GM19452 (cell line): ENCODE data around the gene NIBAN1.
"Not testable (repeated sequence)": the region's sequence is repeated elsewhere in the genome, so short reads cannot be mapped to it uniquely, and the experiment has no call there.

Source experiments
- ATAC-seq: cut with Tn5 transposase; IDR thresholded peaks from one replicate; pipeline ENCODE4 v1.9.1; 2021; ENCODE audit not compliant: unreplicated experiment

Gene NIBAN1, protein sequence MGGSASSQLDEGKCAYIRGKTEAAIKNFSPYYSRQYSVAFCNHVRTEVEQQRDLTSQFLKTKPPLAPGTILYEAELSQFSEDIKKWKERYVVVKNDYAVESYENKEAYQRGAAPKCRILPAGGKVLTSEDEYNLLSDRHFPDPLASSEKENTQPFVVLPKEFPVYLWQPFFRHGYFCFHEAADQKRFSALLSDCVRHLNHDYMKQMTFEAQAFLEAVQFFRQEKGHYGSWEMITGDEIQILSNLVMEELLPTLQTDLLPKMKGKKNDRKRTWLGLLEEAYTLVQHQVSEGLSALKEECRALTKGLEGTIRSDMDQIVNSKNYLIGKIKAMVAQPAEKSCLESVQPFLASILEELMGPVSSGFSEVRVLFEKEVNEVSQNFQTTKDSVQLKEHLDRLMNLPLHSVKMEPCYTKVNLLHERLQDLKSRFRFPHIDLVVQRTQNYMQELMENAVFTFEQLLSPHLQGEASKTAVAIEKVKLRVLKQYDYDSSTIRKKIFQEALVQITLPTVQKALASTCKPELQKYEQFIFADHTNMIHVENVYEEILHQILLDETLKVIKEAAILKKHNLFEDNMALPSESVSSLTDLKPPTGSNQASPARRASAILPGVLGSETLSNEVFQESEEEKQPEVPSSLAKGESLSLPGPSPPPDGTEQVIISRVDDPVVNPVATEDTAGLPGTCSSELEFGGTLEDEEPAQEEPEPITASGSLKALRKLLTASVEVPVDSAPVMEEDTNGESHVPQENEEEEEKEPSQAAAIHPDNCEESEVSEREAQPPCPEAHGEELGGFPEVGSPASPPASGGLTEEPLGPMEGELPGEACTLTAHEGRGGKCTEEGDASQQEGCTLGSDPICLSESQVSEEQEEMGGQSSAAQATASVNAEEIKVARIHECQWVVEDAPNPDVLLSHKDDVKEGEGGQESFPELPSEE

DNA sequence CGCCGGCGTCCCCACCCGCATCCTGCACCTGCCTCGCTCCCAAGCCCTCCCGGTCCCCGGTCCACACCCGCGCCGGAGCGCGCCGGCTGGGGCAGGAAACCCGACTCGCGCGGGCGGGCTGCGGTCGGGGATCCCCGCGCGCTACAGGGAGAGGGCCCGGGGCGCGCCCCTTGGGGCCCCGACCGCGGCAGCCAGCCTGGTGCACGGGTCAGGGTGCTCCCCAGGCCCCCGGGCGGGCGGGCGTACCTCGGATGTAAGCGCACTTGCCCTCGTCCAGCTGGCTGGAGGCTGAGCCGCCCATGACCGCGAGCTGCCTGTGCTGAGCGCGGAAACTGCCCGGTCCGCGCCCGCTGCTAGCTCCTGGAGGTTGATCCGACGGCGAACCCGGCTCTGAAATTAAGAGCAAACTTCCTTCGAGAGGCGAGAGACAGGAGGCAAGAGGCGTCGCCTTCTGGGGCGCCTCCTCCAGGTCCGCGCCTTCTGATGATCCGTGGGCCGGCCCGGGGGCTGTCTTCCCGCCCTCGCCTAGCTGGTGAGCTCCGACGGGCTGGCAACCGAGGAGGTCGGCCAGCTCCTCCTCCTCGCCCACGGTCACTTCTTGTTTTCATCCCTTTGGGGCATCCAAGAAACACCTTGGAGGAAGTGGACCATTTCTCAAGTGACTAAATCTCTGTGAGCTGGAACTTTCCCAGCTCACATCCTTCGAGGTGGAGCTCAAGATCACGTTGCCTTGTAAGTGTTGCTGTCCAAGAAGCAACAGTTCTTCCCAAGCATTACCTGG lies at the start of gene NIBAN1:
Gene NIBAN1, minus strand, starts transcription at position 453 of the 781 bp plus-strand sequence. Its CDS starts 152 bp downstream, at position 301.
- ATAC-seq: peak; percentile 66

DNA sequence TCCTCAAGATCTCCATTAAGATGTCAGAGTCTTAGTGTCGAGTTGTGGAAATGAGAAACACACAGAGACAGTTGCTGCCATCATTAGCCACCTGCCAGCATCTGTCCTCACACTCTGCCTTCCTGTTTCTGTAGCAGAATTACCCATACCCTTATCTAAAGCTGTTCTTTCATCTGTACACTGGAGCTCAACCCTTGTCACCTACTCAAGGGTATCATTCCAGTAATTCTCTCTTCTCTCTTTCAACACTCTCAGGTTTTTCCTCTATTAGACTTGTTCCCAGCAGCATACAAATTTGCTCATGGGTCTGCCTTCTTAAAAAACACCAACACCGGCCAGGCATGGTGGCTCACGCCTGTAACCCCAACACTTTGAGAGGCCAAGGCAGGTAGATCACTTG lies 43.7 kb upstream of the NIBAN1 start:
- ATAC-seq: no peak

DNA sequence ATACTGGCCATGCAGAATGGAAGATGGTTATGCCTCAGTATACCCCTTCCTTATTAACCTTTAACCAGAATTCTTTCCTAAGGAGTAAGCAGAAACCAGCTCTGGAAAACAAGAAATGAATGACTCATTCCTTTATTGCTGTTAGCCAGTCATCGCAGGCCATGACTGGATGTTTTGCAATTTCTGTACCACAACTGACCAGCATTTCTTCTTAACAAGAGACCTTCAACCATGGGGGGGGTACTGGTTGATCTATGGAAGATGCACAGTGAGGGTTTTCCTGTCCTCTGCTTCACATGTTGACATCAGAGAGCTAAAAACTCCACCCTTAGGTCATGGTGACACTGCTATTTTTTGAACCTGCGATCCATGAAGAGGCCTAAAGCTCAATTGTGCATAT lies 43.0 kb upstream of the NIBAN1 start:
- no peak for ATAC-seq

DNA sequence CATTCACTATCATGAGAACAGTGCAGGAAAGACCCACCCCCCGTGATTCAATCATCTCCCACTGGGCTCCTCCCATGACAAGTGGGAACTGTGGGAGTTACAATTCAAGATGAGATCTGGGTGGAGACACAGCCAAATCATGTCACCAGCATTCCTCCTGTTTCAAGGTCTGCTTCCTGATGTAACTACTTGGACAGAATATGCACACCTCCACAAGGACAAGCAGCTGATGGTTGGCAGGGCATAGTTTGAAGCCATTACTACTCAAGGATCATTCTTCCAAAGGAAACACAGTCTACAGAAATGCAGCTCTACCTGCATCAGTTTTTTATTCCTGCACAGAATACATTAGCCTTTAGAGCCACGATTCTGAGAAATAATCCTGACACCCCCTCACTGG lies 42.6 kb upstream of the NIBAN1 start:
- no peak for ATAC-seq

DNA sequence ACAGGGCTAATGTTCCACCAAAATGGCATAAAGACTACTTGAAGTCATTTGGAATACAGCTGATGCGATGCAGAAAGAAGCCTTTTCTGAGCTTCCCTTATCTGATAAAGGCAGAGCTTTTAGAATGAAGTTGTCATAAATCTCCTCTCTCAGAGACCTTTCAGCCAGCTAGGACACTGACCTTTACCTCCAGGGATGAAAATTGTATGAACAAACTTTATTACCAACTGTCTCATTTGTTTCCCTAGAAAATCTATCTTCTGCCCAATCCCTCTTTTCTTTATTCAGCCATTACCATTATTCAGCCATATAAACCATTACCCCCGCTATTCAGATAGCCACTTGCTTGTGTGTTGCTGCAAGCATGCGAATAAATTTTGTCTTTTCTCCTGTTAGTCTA lies 41.3 kb upstream of the NIBAN1 start:
- ATAC-seq: no peak

DNA sequence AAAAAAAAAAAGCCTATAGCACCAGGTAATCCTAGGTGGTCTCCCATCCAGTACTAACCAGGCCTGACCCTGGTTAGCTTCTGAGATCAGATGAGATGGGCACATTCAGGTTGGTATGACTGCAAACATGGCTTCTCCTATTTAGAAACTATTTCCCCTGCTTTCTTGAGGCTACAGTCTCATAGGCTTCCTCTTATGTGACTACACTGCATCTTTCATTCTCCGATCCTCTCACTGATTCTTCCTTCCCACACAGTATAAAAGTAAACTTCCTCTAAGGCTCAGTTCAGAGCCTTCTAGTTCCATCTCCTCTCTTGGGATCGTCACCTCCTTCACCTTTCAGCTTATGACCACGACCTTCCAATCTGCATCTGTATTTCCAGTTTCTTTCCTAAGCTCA lies 40.6 kb upstream of the NIBAN1 start:
- ATAC-seq: no peak

DNA sequence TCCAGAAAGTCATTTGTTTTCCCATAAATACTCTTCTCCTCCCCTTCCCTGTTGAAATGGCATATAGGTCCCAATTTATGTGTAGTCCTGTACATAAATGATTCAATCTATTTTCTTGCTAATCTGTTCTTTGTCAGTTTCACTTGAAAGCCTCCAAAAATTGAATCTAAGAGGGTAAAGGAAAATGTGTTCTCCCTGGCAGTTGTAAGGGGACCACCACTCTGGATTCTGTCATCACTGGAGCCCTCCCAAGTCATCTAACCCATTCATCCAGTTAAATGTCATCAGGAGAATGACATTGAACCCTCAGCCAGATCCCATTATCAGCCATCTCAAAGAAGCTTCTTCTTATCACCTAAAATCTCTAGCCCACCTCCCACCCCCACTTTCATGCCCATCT lies 36.1 kb upstream of the NIBAN1 start:
- no peak for ATAC-seq

DNA sequence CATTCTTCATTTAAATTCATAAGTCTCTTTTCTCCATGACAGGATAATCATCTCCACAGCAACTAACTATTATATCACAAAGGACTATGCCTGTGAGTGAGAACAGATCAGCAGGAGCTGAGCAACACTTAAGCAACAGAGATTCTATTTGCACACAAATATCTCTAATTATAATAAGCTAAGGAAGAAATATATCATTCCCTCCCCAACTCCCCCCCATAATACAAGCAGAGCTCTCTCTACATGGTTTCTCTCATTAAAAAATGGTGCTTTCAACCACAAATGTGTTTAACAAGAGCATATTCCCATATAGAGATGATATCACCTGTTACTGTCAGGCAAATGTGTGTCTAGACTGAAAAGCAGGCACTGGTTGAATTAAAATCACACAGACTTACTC lies 34.5 kb upstream of the NIBAN1 start:
- no peak for ATAC-seq

DNA sequence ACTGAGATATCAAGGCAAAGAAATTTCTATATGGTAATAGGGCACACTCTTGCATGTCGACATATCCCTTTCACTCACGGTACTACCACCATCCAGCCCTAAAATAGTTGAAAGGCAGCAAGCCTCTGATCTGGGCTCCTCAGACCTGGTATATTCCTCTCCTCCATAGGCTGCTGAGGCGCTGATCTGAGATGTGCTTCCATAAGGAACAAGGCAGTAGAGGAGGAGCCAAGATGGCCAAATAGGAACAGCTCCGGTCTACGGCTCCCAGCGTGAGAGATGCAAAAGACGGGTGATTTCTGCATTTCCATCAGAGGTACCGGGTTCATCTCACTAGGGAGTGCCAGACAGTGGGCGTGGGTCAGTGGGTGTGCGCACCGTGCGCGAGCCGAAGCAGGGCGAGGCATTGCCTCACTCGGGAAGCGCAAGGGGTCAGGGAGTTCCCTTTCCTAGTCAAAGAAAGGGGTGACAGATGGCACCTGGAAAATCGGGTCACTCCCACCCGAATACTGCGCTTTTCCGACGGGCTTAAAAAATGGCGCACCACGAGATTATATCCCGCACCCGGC lies 27.1 kb upstream of the NIBAN1 start:
- ATAC-seq: not testable (repeated sequence)

DNA sequence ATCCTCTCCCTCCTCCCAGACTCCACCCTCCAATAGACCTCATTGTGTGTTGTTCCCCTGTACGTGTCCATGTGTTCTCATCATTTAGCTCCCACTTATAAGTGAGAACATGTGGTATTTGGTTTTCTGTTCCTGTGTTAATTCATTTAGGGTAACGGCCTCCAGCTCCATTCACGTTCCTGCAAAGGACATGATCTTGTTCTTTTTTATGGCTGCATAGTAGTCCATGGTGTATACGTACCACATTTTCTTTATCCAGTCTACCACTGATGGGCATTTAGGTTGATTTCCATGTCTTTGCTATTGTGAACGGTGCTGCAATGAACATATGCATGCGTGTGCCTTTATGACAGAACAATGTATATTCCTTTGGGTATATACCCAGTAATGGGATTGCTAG lies 25.7 kb upstream of the NIBAN1 start:
- ATAC-seq: not testable (repeated sequence)

DNA sequence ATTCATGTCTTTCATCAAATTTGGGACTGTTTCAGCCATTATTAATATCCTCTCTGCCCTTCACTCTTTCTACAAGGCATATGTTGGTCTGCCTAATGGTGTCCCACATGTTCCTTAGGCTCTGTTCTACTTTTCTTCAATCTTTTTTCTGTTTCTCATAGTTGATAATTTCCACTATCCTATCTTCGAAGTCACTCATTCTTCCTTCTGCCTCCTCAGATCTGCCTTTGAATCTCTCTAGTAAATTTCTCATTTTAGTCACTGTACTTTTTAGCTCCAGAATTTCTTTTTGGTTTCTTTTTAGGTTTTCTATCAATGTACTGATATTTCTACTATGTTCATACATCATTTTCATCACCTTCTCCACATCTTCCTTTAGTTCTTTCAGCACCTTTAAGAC lies 20.0 kb upstream of the NIBAN1 start:
- no peak for ATAC-seq

DNA sequence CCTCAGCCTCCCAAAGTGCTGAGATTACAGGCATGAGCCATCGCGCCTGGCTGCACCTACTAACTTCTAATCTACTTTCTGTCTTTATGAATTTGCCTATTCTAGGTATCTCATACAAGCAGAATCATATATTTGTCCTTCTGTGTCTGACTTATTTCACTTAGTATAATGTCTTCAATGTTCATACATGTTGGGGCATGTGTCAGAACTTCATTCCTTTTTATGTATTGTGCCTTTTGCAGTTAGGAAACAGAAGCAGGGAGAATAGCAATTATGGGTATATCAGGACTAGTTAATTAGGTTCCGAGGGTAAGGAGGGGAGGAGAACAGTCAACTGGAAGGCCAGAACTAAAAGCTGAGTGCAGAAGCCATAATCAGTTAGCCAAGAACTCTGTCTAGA lies 18.0 kb upstream of the NIBAN1 start:
- no peak for ATAC-seq

DNA sequence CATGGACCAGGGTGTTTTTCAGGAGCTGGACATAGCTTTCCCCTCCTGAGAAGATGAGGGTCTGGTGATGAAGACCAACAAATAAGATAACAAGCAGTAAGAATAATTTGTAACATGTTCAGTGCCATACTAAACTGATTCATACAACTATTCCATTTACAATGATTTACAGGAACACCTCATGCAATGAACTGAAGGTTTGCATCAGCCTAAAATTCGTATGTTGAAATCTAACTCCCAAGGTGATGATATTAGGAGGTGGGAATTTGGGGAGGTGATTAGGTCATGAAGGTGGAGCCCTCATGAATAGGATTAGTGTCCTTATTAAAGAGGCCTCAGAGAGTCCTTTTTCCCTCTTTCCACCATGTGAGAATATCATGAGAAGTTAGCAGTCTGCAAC lies 15.9 kb upstream of the NIBAN1 start:
- no peak for ATAC-seq

DNA sequence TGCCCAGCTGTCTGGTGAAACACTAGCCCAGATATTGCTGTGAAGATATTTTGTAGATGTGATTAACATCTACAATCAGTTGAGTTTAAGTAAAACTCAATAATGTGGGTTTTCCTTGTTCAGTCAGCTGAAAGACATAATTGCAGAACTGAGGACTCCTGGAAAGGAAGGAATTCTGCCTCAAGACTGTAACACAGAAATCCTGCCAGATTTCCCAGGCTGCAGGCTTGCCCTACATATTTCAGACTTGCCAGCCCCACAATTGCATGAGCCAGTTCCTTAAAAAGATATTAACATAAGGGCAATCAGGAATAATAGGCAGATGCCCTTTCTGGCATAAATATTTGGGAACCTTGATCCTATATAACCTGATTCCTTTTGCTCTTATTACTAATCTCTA lies 14.2 kb upstream of the NIBAN1 start:
- no peak for ATAC-seq

DNA sequence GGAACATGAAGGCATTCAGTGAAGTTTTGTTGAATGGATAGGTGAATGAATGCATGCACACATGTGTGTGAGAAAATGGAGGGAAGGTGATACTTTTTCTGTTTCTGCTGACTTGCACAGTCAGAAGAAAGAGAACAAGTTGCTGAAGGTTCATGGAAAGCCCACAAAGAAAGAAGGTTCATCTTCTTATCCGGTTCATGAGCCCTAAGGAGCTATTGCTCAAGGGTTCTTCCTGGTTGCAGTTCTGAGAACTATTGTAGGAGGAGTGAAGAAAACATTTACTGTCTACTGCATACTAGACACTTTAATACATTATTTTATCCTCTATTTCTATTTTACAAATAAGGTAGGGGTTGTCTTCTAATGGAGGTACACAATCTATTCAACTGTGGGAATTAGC lies 13.4 kb upstream of the NIBAN1 start:
- no peak for ATAC-seq

DNA sequence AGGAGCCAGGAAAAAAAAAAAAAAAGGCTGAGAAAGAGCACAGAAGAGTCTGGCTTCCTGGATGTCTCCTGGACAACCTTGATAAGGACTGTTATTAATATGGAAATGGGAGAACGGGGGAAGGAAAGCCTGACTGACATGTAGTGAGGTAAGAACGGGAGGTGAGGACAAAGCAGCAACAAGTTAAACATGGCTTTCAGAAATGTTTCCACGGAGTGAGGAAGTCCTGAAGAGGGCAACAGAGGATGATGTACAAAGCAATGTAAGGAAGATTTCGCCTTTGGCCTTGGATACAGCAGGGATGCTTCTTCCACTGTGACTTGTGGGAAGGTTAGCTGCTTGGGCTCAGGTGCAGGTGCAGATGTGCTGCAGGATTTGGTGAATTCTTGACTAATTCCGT lies 11.9 kb upstream of the NIBAN1 start:
- no peak for ATAC-seq

DNA sequence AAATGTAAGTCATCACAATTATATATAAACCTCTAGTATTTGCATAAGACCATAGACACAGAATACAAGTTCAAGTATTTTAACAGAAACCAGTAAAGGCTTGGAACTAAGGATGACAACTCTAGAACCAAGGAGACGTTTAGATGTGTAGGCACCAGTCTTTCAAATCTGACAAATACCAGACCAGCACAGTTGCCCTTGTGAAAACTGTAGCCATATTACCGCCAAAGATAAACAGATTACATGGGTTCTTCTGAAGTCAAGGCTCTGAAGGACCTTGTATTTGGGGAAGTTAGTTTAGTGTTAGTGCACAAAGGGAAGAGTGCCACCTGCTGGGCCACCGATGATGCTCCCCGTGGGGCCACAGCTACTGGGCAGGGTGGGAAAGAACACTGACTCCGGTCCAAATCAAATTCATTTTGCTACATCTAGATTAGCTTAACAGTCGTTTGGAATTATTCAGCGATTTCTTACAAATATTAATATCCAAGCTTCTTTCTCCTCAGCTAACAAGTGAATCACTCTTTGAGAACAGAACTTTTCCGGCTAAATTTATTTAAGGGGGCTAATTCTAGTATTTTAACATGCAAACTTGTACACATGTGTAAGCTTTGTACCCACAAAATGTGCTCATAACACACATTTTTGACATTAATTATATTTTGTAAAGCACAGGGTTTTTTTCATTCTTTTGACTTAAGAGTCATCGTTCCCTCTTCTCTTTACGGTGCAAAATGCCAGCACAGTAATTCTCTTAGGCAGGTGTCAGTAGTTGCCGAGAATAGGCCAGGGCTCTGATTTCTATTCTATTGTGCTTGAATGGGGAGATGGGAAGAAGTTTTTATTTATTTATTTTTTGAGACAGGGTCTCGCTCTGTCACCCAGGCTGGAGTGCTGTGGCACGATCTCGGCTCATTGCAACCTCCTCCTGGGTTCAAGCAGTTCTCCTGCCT lies 8.0 kb upstream of the NIBAN1 start:
- peak; percentile 98 for ATAC-seq

DNA sequence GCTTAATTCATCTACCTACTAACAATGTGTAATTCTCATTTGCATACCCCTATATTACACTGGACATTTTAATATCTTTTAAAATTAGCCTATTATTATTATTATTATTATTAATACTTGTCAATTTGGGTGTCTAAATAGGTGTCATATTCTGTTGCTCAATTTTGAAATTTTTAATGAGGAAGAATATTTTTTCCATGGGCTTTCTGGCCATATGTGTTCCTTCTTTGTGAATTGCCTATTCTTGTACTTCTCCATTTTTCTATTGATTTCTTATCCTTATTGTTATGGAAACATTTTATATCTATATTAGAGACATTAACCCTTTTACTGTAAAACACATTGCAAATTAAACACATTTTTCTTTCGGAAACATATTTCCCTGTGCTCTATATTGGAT lies 6.4 kb upstream of the NIBAN1 start:
- ATAC-seq: no peak

DNA sequence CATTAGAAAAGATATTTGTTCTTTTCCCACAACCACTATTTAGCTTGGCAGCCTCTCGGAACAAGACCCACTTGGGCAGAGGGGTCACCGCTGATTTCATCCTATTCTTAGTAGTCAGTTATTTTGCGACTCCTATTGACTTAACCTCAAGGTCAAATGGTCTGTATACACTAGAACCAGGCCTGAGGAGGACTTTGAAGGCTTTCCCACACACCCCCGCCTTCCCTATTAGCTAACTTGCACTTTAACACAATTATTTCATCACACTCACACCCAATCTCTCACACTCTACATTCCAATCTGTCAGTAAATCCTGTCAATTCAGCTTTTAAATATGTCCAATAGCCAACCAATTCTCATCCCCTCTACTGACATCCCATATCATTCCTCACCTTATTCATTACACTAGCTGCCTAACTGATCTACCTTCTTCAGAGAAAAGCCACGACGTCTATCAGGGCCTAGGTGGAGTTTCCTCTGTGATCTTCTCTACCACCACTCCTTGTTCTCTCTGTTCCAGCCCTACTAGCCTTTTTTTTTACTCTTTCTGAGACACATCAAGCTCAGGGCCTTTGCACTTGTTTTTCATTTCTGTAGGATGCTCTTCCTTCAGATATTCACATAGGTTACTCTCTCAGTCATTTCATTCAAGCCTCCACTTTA lies 1.0 kb upstream of the NIBAN1 start:
- no peak for ATAC-seq

DNA sequence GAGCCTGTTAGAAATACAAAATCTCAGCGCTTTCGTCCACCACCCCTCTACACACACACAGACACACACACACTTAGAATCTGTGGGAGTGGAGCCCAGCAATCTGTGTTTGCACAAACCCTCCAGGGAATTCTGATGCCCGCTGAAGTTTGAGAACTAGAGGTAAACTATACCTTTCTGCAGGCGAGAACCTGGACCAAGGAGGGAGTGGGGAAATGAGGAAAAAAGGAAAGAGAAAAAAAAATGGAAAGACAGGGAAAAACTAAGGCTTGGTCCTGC lies 468 bp upstream of the NIBAN1 start:
- ATAC-seq: no peak
